GM12878 (cell line): ENCODE data around the gene CTSO. TPM values are rescaled to one million over a fixed set of nuclear protein-coding genes. Genes with fewer than 3 reads are reported as not detected.

Source experiments
- ATAC-seq: fragments of 200-7000 bp; cut with Tn5 transposase; 3 replicates; pipeline ENCODE4 v1.9.1; 2020; ENCODE audit warnings: mild to moderate bottlenecking, moderate library complexity
- BruUV-seq: library from RNA; stranded (reverse); fragments of 400-500 nt; replicated peaks from 2 replicates; lab custom pipeline; 2021; lab: Mats Ljungman, UMichigan
- CTCF ChIA-PET: fragments of 300-600 bp; sonication (Branson Sonifier 250); formaldehyde crosslinking; extraction: SDS; loops from one replicate; lab custom pipeline; 2021; ENCODE audit warnings: inconsistent platforms; lab: Yijun Ruan, JAX
- POLR2A ChIA-PET: fragments of 350-600 bp; formaldehyde crosslinking; extraction: SDS; loops from one replicate; lab custom pipeline; 2021; ENCODE audit warnings: inconsistent platforms; lab: Charles Lee
- RAD21 ChIA-PET: fragments of 300-600 bp; sonication (Branson Sonifier 250); formaldehyde crosslinking; loops from one replicate; lab custom pipeline; 2023; ENCODE audit warnings: antibody characterized with exemption; ENCODE audit not compliant: unreplicated experiment; lab: Charles Lee
- SMC1A ChIA-PET: fragments of 300-600 bp; sonication (Branson Sonifier 250); formaldehyde crosslinking; loops from one replicate; lab custom pipeline; 2023; ENCODE audit not compliant: unreplicated experiment, uncharacterized antibody; lab: Charles Lee
- DNase-seq: peaks from one replicate; pipeline ENCODE4 v3.0.0-alpha.2; 2011; ENCODE audit warnings: low read depth, low spot score
- FAIRE-seq: peaks from 3 replicates; lab custom pipeline; 2011; peaks lifted over from hg19 to GRCh38; lab: Jason Lieb, UNC
- H2AFZ ChIP-seq: 2 replicates; pipeline ENCODE4 v1.6.0; 2011; ENCODE audit warnings: low read depth, low read length, control low read depth; ENCODE audit not compliant: control insufficient read depth
- H3K27ac ChIP-seq: 2 replicates; pipeline ENCODE4 v1.5.1; 2011; ENCODE audit warnings: control low read depth; ENCODE audit not compliant: control insufficient read depth, insufficient read depth
- H3K27me3 ChIP-seq, 2 experiments: replicated peaks in 1 of 2; 2 replicates each; pipeline versions ENCODE4 v1.6.0 to v1.6.1; 2011; ENCODE audit warnings: low read length in 1 of 2; ENCODE audit not compliant: control insufficient read depth in 2 of 2, insufficient read depth in 2 of 2
- H3K36me3 ChIP-seq, 2 experiments: 2 replicates each; pipeline ENCODE4 v1.5.1; 2011; ENCODE audit warnings: low read length in 1 of 2; ENCODE audit not compliant: control insufficient read depth in 2 of 2, insufficient read depth in 2 of 2
- H3K4me1 ChIP-seq: 2 replicates; pipeline ENCODE4 v1.6.1; 2011; ENCODE audit warnings: mild to moderate bottlenecking, low read length, moderate library complexity, mixed read lengths; ENCODE audit not compliant: control insufficient read depth, insufficient read depth
- H3K4me2 ChIP-seq: 2 replicates; pipeline ENCODE4 v1.6.0; 2011; ENCODE audit warnings: control low read depth; ENCODE audit not compliant: control insufficient read depth, insufficient read depth
- H3K4me3 ChIP-seq: fragments of 200-600 bp; sonication (generic); 2 replicates; pipeline ENCODE4 v1.5.1; 2016
- H3K79me2 ChIP-seq: 2 replicates; pipeline ENCODE4 v1.6.0; 2011; ENCODE audit warnings: low read length; ENCODE audit not compliant: control insufficient read depth, insufficient read depth
- H3K9ac ChIP-seq: 2 replicates; pipeline ENCODE4 v1.8.0; 2011; ENCODE audit warnings: low read length, control low read depth, mixed read lengths; ENCODE audit not compliant: control insufficient read depth, insufficient read depth
- H3K9me3 ChIP-seq: replicated peaks from 3 replicates; pipeline ENCODE4 v1.5.1; 2011; ENCODE audit warnings: mild to moderate bottlenecking, low read length; ENCODE audit not compliant: control insufficient read depth, insufficient read depth
- H4K20me1 ChIP-seq: 2 replicates; pipeline ENCODE4 v1.6.0; 2011; ENCODE audit not compliant: control insufficient read depth, insufficient read depth
- CBFB ChIP-seq: IDR thresholded peaks from 2 replicates; pipeline ENCODE4 v1.6.1; 2016; ENCODE audit warnings: antibody characterized with exemption, low read depth
- NR2C2 ChIP-seq: IDR thresholded peaks from 2 replicates; pipeline ENCODE4 v1.6.1; 2011; ENCODE audit warnings: borderline replicate concordance, low read depth; ENCODE audit not compliant: control insufficient read depth, insufficient read length
- WGBS: methylation state at CpG from one replicate; pipeline ENCODE4 v1.1.6; 2016; ENCODE audit warnings: low lambda C conversion rate; ENCODE audit not compliant: insufficient replicate concordance, insufficient coverage; ENCODE audit errors: missing lambda C conversion rate; 5-methylcytosine and 5-hydroxymethylcytosine counted together
- in situ Hi-C: fragments of 300-500 bp; cut with MboI; formaldehyde crosslinking; loops from 9 replicates; pipeline ENCODE4 v1.14.3; 2018; ENCODE audit warnings: mixed read lengths
- intact Hi-C: fragments of 100-400 bp; cut with micrococcal nuclease; formaldehyde crosslinking; loops from one replicate; pipeline ENCODE4 v1.14.2; 2022; ENCODE audit not compliant: unreplicated experiment
- polyA plus RNA-seq, 11 experiments: library from polyadenylated mRNA; depleted of rRNA in 4 of 11; unstranded in 6 of 11; stranded (reverse) in 5 of 11; fragments of >200 nt; fragmentation: Nextera tagmentation in 4 of 11; fragmentation: Illumina TruSeq in 1 of 11; extraction: Ambion mirVana in 4 of 11; extraction: Trizol in 1 of 11; gene quantifications; 1 replicate in 1 of 11; 2 replicates in 10 of 11; pipeline versions ENCODE4 v1.2.1 to v1.2.3, GENCODE V29; 2011 to 2016; ENCODE audit warnings: inconsistent platforms in 2 of 11, missing spikeins in 2 of 11, low read depth in 1 of 11
- total RNA-seq, 4 experiments: library from RNA; depleted of rRNA in 3 of 4; stranded (reverse); fragments of >200 nt in 3 of 4; fragmentation: Illumina TruSeq in 1 of 4; extraction: Trizol in 1 of 4; gene quantifications; 2 replicates each; pipeline versions ENCODE4 v1.2.1 to v1.2.3, GENCODE V29; 2013 to 2021

CTSO gene
- total and polyA plus RNA-seq, 10 of the 15 experiments (the other 5 are each of a cell fraction or from before 2014, with no cell fraction given) = 3.9 to 9.7 (median 7.0) TPM

- no peak overlapping the region for H3K27ac ChIP-seq
- RAD21 ChIA-PET = interaction anchor here (0.8 to 1.8 kb wide), 3 partner anchors 8 to 15 kb away, joined by 3 to 7 read pairs (median 5); no protein-coding TSS in a partner anchor
- no peak overlapping the region for H3K9ac ChIP-seq
- TF ChIP-seq NR2C2 = no peak
- TF ChIP-seq, all 136 proteins: peak for 0
- DNase-seq (no peak), ATAC-seq (no peak), FAIRE-seq (no peak)
- ChIA-PET POLR2A (no interaction called here), SMC1A (interaction anchor here (1.6 to 2.1 kb wide), 3 partner anchors 7 to 11 kb away, joined by 4 to 6 read pairs (median 5); no protein-coding TSS in a partner anchor), CTCF (interaction anchor here (0.5 to 2.0 kb wide), 5 partner anchors 10 to 561 kb away, joined by 3 to 7 read pairs (median 4); no protein-coding TSS in a partner anchor)
- Histone ChIP-seq H3K4me2 (no peak overlapping the region), H2AFZ (no peak overlapping the region), H3K9me3 (no peaks in the 10 kb centered on the region), H4K20me1 (no peaks in the 10 kb centered on the region), H3K79me2 (no peaks in the 10 kb centered on the region), H3K27me3 (no peaks in the 10 kb centered on the region), H3K4me3 (no peak overlapping the region), H3K4me1 (no peaks in the 10 kb centered on the region), H3K36me3 (no peaks in the 10 kb centered on the region)
- BruUV-seq = no TSS peak
- in situ Hi-C loops (no loop called here), intact Hi-C loops (loop anchor here (5.0 kb wide), 1 partner anchor 713 kb away; no protein-coding TSS in a partner anchor)
- 37% methylated on average over 8 of the region's 8 CpGs for WGBS
Observed at GRCh38 chr4:155964016-155964891, 10.6 kb upstream of the CTSO start.

- 0% methylated on average over 2 of the region's 2 CpGs for WGBS
- in situ Hi-C loops (no loop called here), intact Hi-C loops (loop anchor here (5.0 kb wide), 1 partner anchor 715 kb away; no protein-coding TSS in a partner anchor)
- TF ChIP-seq CBFB = no peak
- no peaks in the 10 kb centered on the region for H3K36me3 ChIP-seq
- ChIA-PET SMC1A (interaction anchor here (0.8 to 2.1 kb wide), 6 partner anchors 9 to 152 kb away, joined by 3 to 7 read pairs (median 4); no protein-coding TSS in a partner anchor), CTCF (interaction anchor here (0.5 to 2.0 kb wide), 2 partner anchors 10 to 391 kb away, joined by 5 to 7 read pairs; no protein-coding TSS in a partner anchor), RAD21 (interaction anchor here (1.8 kb wide), 1 partner anchor 9 kb away, joined by 7 read pairs; no protein-coding TSS in a partner anchor), POLR2A (interaction anchor here (1.0 kb wide), 1 partner anchor 12 kb away, joined by 4 read pairs; no protein-coding TSS in a partner anchor)
- BruUV-seq = no TSS peak
- no peak overlapping the region for H3K4me2 ChIP-seq
- H3K27me3 ChIP-seq = no peaks in the 10 kb centered on the region
- DNase-seq = no peak
- no peaks in the 10 kb centered on the region for H3K9me3 ChIP-seq
- ATAC-seq = no peak
- FAIRE-seq = no peak
- H4K20me1 ChIP-seq = no peaks in the 10 kb centered on the region
- H3K79me2 ChIP-seq = no peaks in the 10 kb centered on the region
- H3K9ac ChIP-seq = no peak overlapping the region
- H3K4me1 ChIP-seq = no peaks in the 10 kb centered on the region
- H3K4me3 ChIP-seq = no peak overlapping the region
- no peak overlapping the region for H2AFZ ChIP-seq
- no peak overlapping the region for H3K27ac ChIP-seq
Observed at GRCh38 chr4:155962767-155963166, 9.1 kb upstream of the CTSO start.
